Stimulated activated CD8-positive, alpha-beta memory T cell treated with anti-CD3 and anti-CD28 coated beads, Interleukin-12 subunit alpha, Interleukin-12 subunit beta, amount 100 ng/mL, for 24 hours (primary cell): ENCODE measurements around the gene SENP6.
"Not testable (repeated sequence)": the region's sequence is repeated elsewhere in the genome, so short reads cannot be mapped to it uniquely, and the experiment has no call there.

Experiments
- DNase-seq: peaks from one replicate; pipeline ENCODE4 v3.0.0-alpha.2; 2020; ENCODE audit errors: extremely low read depth

SENP6 gene

GRCh38 chr6:75601304-75602245, at the start of gene SENP6:
TSS of gene SENP6 (plus strand) at chr6:75601880. CDS start at chr6:75602525, 645 bp downstream.
- peak; percentile 42 for DNase-seq

GRCh38 chr6:75556240-75556639, 45.4 kb upstream of the SENP6 start:
- no peak for DNase-seq

GRCh38 chr6:75557068-75557467, 44.6 kb upstream of the SENP6 start:
- no peak for DNase-seq

DNA sequence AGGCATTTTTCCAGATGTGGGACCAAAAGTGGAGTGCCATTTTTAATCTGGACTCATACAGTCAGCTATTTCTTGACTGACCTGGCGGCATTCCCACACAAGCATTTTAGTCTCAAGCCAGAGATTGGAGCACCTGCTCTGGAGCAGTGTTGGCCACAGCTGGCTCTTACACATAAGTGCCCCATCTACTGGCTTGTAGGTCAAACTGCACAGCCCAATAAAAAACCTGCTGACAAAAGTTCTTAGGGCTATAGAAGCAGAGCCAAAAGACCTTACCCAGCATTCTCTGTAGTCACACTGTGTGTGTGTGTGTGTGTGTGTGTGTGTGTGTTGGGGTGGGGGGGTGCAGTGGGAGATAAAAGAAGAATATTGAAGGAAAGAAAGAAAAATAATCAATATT, 38.6 kb upstream of the SENP6 start:
- no peak for DNase-seq

- no peak for DNase-seq
These were observed 35.4 kb upstream of the SENP6 start for GRCh38 chr6:75566137-75566767.

- DNase-seq: no peak
These were observed 33.6 kb upstream of the SENP6 start for GRCh38 chr6:75568100-75568499.

GRCh38 chr6:75568965-75569364, 32.7 kb upstream of the SENP6 start:
- no peak for DNase-seq

- DNase-seq: not testable (repeated sequence)
These were observed 31.0 kb upstream of the SENP6 start for GRCh38 chr6:75570671-75571070.

GRCh38 chr6:75572072-75572471, 29.6 kb upstream of the SENP6 start:
- DNase-seq: no peak

GRCh38 chr6:75579951-75580350, 21.7 kb upstream of the SENP6 start:
- no peak for DNase-seq

DNA sequence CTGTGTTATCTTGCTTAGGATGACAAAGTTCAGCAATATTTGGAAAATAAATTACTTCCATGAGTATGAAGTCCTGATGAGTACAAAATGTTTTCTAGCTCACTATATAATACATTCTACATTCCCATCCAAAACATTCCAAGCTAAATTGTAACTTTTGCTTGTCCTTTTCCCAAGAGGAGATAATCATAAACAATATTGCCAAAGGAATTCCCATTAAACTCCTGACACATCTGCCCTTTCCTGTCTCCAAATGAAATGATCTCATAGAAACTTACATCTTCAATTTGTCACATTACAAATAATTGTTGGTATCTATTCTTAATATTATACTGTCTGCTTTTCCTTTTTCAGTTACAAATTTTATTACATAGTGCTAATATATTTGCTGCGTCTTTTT, 20.4 kb upstream of the SENP6 start:
- DNase-seq: no peak

DNA sequence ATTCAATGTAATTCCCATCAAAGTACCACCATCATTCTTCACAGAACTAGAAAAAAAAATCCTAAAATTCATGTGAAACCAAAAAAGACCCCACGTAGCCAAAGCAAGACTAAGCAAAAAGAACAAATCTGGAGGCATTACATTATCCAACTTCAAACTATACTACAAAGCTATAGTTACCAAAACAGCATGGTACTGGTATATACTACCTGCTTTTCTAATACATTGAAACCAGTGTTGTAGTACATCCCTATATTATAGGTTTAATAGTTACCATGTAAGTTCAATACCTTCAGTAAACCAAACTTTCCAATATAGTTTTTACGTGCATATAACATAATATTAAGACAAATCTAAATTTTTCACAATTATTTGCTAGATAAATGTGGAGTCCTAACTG, 17.1 kb upstream of the SENP6 start:
- not testable (repeated sequence) for DNase-seq

DNA sequence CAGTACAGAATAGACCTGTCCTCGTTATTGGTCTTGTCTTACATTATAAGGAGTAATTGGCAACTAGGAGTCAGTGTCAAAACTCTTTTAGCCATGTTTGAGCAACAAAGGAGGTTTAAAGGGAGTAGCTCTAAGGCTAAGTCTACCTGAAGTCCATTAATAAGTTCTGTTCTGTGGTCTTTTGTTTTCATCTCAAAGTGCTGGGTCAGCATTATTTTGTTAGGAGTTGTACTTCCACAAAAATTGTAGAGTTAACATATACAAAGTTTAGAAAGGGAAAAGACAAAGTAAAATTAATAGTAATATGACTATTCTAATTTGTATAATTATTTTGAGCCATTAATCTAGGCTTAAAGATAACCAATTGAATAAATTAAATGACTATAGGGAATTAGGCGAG, 12.7 kb upstream of the SENP6 start:
- no peak for DNase-seq

DNA sequence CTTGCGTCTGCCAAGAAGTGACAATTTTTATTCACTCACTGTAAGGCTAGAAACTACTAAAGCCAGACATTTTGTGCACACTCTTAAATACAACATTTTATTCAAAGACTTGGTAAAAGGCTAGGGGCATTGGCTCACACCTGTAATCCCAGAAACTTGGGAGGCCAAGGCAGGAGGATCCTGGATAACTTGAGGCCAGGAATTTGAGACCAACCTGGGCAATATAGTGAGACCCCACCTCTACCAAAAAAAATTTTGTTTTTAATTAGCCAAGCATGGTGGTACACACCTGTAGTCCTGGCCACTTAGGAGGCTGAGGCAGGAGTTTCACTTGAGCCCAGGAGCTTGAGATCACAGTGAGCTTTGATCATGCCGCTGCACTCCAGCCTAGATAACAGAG, 11.3 kb upstream of the SENP6 start:
- DNase-seq: no peak

DNA sequence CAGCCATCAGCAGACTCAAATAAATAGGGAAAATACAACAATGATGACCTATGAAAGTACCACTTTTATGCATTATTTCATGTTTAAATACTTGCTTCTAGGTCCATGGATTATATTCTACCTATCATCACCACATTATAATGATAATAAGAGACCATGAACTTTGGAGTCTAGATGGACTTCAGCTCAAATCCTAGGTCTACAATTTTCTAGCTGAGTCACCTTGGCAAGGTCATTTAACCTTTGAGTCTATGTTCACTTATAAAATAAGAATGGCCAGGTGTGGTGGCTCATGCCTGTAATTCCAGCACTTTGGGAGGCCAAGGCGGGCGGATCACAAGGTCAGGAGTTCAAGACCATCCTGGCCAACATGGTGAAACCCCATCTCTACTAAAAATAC, 5.3 kb upstream of the SENP6 start:
- not testable (repeated sequence) for DNase-seq

GRCh38 chr6:75600768-75601167, 912 bp upstream of the SENP6 start:
- DNase-seq: no peak

DNA sequence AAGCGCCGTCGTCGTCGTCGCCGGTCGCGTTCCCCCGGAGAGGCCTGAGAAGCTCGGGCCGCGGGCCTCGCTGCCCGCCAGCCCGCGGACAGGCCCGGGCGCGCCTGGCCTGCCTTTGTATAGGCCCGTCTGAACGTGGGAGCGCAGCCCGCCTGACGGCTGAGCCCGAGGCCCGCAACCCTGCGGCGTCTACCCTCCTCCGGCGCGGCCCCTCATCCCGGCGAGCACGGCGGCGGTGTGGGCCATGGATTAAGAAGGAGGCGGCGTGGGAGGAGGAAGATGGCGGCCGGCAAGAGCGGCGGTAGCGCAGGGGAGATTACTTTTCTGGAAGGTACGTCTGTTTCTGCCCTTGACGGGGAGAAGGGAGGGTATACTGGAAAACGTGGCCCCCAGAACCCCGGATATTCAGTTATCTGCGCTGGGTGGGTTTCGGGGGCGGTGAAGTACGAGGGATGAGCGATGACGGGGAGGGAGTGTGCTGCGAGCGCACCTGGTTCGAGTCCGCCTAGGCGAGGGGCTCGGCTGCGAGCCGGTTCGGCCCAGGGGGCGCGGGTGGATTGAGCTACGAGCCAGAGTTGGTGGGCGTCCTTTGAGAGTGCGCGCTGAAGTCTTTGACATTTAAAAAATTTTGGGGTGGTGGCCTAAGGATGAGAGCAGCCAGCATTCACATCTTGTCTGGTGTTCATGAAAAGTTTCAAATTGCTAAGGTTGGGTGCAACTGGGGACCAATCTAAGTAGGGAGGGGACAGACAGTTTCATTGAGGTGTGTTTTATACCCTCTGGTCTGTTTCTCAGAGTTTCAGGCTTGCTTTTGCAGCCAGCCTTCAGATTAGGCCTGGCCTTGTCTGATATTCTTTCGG, 796 bp downstream of the SENP6 start:
- DNase-seq: peak; percentile 21

GRCh38 chr6:75603106-75603420, 1.4 kb downstream of the SENP6 start:
- no peak for DNase-seq

- no peak for DNase-seq
These were observed 2.6 kb downstream of the SENP6 start for GRCh38 chr6:75604294-75604693.

- no peak for DNase-seq
These were observed 4.0 kb downstream of the SENP6 start for GRCh38 chr6:75605635-75606034.

- DNase-seq: no peak
These were observed 6.6 kb downstream of the SENP6 start for GRCh38 chr6:75608304-75608703.

DNA sequence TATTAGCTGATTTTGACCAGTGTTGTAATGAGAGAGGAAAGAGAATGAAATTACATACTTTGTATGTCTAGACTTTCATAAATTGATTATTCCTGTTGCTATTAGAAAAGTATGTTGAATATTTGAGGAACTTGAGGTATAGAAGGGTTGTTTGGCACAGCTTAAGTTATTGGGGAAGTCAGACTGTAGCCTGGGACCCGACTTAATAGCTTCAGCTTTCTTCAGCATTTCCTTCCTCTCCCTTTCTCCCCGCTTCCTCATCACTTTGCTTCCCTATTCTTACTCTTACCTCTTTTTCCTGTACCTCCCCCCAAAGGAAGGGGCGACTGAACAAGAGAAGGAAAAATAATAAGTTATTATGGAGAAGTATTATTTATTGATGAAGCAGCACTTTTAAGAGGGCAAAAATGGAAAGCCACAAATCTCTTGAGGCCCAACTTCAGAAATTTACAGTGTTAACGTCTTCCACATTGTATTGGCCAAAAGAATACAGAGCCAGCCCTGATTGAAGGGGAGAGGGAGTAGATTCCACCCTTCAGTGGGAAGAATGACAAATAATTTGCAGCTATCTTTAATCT, 7.4 kb downstream of the SENP6 start:
- DNase-seq: no peak
